DND-41 (cell line): Measurements from ENCODE around the gene IQCE.

ENCODE experiments used
- ATAC-seq: fragments of 200-7000 bp; cut with Tn5 transposase; 3 replicates; pipeline ENCODE4 v1.9.1; 2021; ENCODE audit warnings: low read depth; ENCODE audit not compliant: insufficient read depth
- DNase-seq: peaks from one replicate; pipeline ENCODE4 v3.0.0-alpha.2; 2020
- H2AFZ ChIP-seq: 2 replicates; pipeline ENCODE4 v1.6.0; 2012; ENCODE audit warnings: low read depth, low read length
- H3K27ac ChIP-seq: 2 replicates; pipeline ENCODE4 v1.5.1; 2012; ENCODE audit warnings: low read length, inconsistent platforms
- H3K27me3 ChIP-seq: fragments of 200-600 bp; sonication (generic); 2 replicates; pipeline ENCODE4 v1.6.0; 2012; ENCODE audit warnings: low read length, mild to moderate bottlenecking, inconsistent platforms; ENCODE audit not compliant: insufficient read depth, poor library complexity
- H3K36me3 ChIP-seq: 2 replicates; pipeline ENCODE4 v1.5.1; 2012; ENCODE audit warnings: low read length, inconsistent platforms; ENCODE audit not compliant: insufficient read depth
- H3K4me1 ChIP-seq: 2 replicates; pipeline ENCODE4 v1.5.1; 2012; ENCODE audit warnings: mild to moderate bottlenecking, low read length; ENCODE audit not compliant: insufficient read depth
- H3K4me2 ChIP-seq: 2 replicates; pipeline ENCODE4 v1.6.0; 2012; ENCODE audit warnings: mild to moderate bottlenecking, moderate library complexity, low read length, inconsistent platforms; ENCODE audit not compliant: insufficient read depth
- H3K4me3 ChIP-seq, 2 experiments: fragments of 200-600 bp in 1 of 2; shearing (Covaris generic) in 1 of 2; 2 replicates each; pipeline ENCODE4 v1.5.1; 2012 to 2016; ENCODE audit warnings: inconsistent platforms in 2 of 2, low read length in 2 of 2, mild to moderate bottlenecking in 2 of 2, low read depth in 1 of 2, moderate library complexity in 1 of 2
- H3K79me2 ChIP-seq: 2 replicates; pipeline ENCODE4 v1.6.0; 2012; ENCODE audit warnings: low read length, inconsistent platforms; ENCODE audit not compliant: insufficient read depth
- H3K9ac ChIP-seq: 2 replicates; pipeline ENCODE4 v1.6.0; 2012; ENCODE audit warnings: low read depth, mild to moderate bottlenecking, inconsistent platforms, low read length, moderate library complexity
- H3K9me3 ChIP-seq: 2 replicates; pipeline ENCODE4 v1.5.1; 2012; ENCODE audit warnings: low read length, moderate library complexity, mild to moderate bottlenecking, inconsistent platforms; ENCODE audit not compliant: insufficient read depth, severe bottlenecking
- H4K20me1 ChIP-seq: 2 replicates; pipeline ENCODE4 v1.6.0; 2012; ENCODE audit warnings: low read length; ENCODE audit not compliant: insufficient read depth
- CTCF ChIP-seq: IDR thresholded peaks from 2 replicates; pipeline ENCODE4 v1.5.1; 2012; ENCODE audit warnings: borderline replicate concordance, low read length, moderate library complexity, mild to moderate bottlenecking; ENCODE audit not compliant: poor library complexity, severe bottlenecking; ENCODE audit errors: extremely low read depth
- EZH2 ChIP-seq: IDR thresholded peaks from 3 replicates; pipeline ENCODE4 v1.6.1; 2012; ENCODE audit warnings: borderline replicate concordance, low read depth, mild to moderate bottlenecking, moderate library complexity, low read length, inconsistent platforms; ENCODE audit not compliant: severe bottlenecking

The IQCE gene

GRCh38 chr7:2564970-2565540 is 6.3 kb downstream of the IQCE start:
- TF ChIP-seq CTCF (no peak), EZH2 (no peak)
- Histone ChIP-seq H3K9ac (no peak overlapping the region), H3K79me2 (peaks cover 2% of the 10 kb centered on the region; the same call in 1 of the 2 replicates), H3K9me3 (no peaks in the 10 kb centered on the region), H3K27ac (no peak overlapping the region), H2AFZ (no peak overlapping the region), H3K36me3 (no peaks in the 10 kb centered on the region), H4K20me1 (peaks cover 4% of the 10 kb centered on the region; the same call in 1 of the 2 replicates), H3K4me3 (no peak overlapping the region), H3K4me2 (no peak overlapping the region), H3K4me1 (peaks cover 6% of the 10 kb centered on the region), H3K27me3 (no peaks in the 10 kb centered on the region)
- DNase-seq (no peak), ATAC-seq (no peak)

GRCh38 chr7:2566348-2566889 is 7.6 kb downstream of the IQCE start:
- no peak for ATAC-seq
- Histone ChIP-seq H3K36me3 (no peaks in the 10 kb centered on the region), H3K4me2 (no peak overlapping the region), H3K27me3 (no peaks in the 10 kb centered on the region), H3K9me3 (no peaks in the 10 kb centered on the region), H2AFZ (no peak overlapping the region), H3K27ac (no peak overlapping the region), H3K79me2 (no peaks in the 10 kb centered on the region; the same call in 1 of the 2 replicates), H3K4me3 (no peak overlapping the region), H3K4me1 (no peaks in the 10 kb centered on the region), H4K20me1 (peaks cover 4% of the 10 kb centered on the region; the same call in 1 of the 2 replicates), H3K9ac (no peak overlapping the region)
- TF ChIP-seq CTCF (no peak), EZH2 (no peak)
- DNase-seq = no peak

GRCh38 chr7:2566890-2567678 is 8.3 kb downstream of the IQCE start:
- TF ChIP-seq EZH2 (no peak), CTCF (no peak)
- ATAC-seq (no peak), DNase-seq (no peak)
- Histone ChIP-seq H3K9ac (no peak overlapping the region), H3K4me2 (no peak overlapping the region), H3K36me3 (0 out of 2 replicates have a peak, but pooled peaks cover 4% of the 10 kb centered on the region), H4K20me1 (peaks cover 4% of the 10 kb centered on the region; the same call in 1 of the 2 replicates), H2AFZ (no peak overlapping the region), H3K9me3 (no peaks in the 10 kb centered on the region), H3K27me3 (no peaks in the 10 kb centered on the region), H3K27ac (no peak overlapping the region), H3K4me3 (no peak overlapping the region), H3K4me1 (no peaks in the 10 kb centered on the region), H3K79me2 (no peaks in the 10 kb centered on the region; the same call in 1 of the 2 replicates)
